PC-9 (cell line): ENCODE data around the gene SUMF1. TPM values are rescaled to one million over a fixed set of nuclear protein-coding genes. Genes with fewer than 3 reads are reported as not detected.

Experiments
- BruUV-seq: library from RNA; stranded (reverse); fragments of 400-500 nt; replicated peaks from 2 replicates; lab custom pipeline; 2021; lab: Mats Ljungman, UMichigan
- CTCF ChIA-PET: fragments of 300-600 bp; sonication (Branson Sonifier 250); formaldehyde crosslinking; loops from one replicate; lab custom pipeline; 2022; ENCODE audit warnings: antibody characterized with exemption; lab: Charles Lee
- POLR2A ChIA-PET: fragments of 300-600 bp; sonication (Branson Sonifier 250); formaldehyde crosslinking; loops from one replicate; lab custom pipeline; 2022; ENCODE audit warnings: antibody characterized with exemption; ENCODE audit not compliant: unreplicated experiment; lab: Charles Lee
- DNase-seq, 2 experiments: peaks; one replicate each; pipeline versions ENCODE4 v3.0.0 to v3.0.0-alpha.2; 2015 to 2022; ENCODE audit warnings: mixed read lengths in 1 of 2
- H2AFZ ChIP-seq: fragments of 200-600 bp; sonication (generic); 2 replicates; pipeline ENCODE4 v1.8.1; 2017; ENCODE audit warnings: antibody characterized with exemption
- H3F3A ChIP-seq: fragments of 200-600 bp; sonication (generic); 2 replicates; pipeline ENCODE4 v1.8.1; 2017; ENCODE audit warnings: antibody characterized with exemption, mild to moderate bottlenecking, low read depth; ENCODE audit not compliant: insufficient read depth
- H3K27ac ChIP-seq: fragments of 200-600 bp; sonication (generic); 2 replicates; pipeline ENCODE4 v1.6.1; 2016; ENCODE audit warnings: mixed run types
- H3K27me3 ChIP-seq: fragments of 200-600 bp; sonication (generic); 2 replicates; pipeline ENCODE4 v1.6.1; 2016; ENCODE audit warnings: low read depth, mixed run types; ENCODE audit not compliant: insufficient read depth
- H3K36me3 ChIP-seq: fragments of 200-600 bp; sonication (generic); 2 replicates; pipeline ENCODE4 v1.6.1; 2016; ENCODE audit warnings: low read depth, mixed run types
- H3K4me1 ChIP-seq: fragments of 200-600 bp; sonication (generic); replicated peaks from 2 replicates; pipeline ENCODE4 v1.6.1; 2016; ENCODE audit warnings: mixed run types; ENCODE audit not compliant: insufficient read depth
- H3K4me2 ChIP-seq: fragments of 200-600 bp; sonication (generic); 2 replicates; pipeline ENCODE4 v1.6.1; 2017; ENCODE audit warnings: mixed run types
- H3K4me3 ChIP-seq: fragments of 200-600 bp; sonication (generic); 2 replicates; pipeline ENCODE4 v1.6.1; 2016; ENCODE audit warnings: mixed run types
- H3K79me2 ChIP-seq: fragments of 200-600 bp; sonication (generic); 2 replicates; pipeline ENCODE4 v1.6.1; 2017; ENCODE audit warnings: low read depth, mixed run types
- H3K9me2 ChIP-seq: fragments of 200-600 bp; sonication (generic); 2 replicates; pipeline ENCODE4 v1.8.1; 2017; ENCODE audit warnings: mild to moderate bottlenecking; ENCODE audit not compliant: insufficient read depth
- H3K9me3 ChIP-seq: fragments of 200-600 bp; sonication (generic); 2 replicates; pipeline ENCODE4 v1.8.1; 2016; ENCODE audit warnings: low read depth; ENCODE audit not compliant: insufficient read depth
- H4K20me1 ChIP-seq: fragments of 200-600 bp; sonication (generic); 2 replicates; pipeline ENCODE4 v1.8.1; 2017; ENCODE audit not compliant: insufficient read depth
- EZH2 ChIP-seq: fragments of 200-600 bp; sonication (generic); IDR thresholded peaks from 2 replicates; pipeline ENCODE4 v1.8.0; 2017; ENCODE audit warnings: antibody characterized with exemption, low read depth
- intact Hi-C: fragments of 100-400 bp; cut with micrococcal nuclease; formaldehyde crosslinking; loops from one replicate; pipeline ENCODE4 v1.10.0; 2022; ENCODE audit not compliant: unreplicated experiment
- total RNA-seq: library from RNA; stranded (reverse); gene quantifications from 2 replicates; pipeline ENCODE4 v1.2.3, GENCODE V29; 2021
- TF ChIP-seq, protein P1 (sequence below): fragments of 200-600 bp; sonication (generic); conservative IDR thresholded peaks from 2 replicates; pipeline ENCODE4 v1.6.1; 2017; ENCODE audit warnings: mixed run types, antibody characterized with exemption, mild to moderate bottlenecking, moderate library complexity

Gene SUMF1
- total RNA-seq, 1 experiment from 2014 or later: 41.6 TPM

DNA sequence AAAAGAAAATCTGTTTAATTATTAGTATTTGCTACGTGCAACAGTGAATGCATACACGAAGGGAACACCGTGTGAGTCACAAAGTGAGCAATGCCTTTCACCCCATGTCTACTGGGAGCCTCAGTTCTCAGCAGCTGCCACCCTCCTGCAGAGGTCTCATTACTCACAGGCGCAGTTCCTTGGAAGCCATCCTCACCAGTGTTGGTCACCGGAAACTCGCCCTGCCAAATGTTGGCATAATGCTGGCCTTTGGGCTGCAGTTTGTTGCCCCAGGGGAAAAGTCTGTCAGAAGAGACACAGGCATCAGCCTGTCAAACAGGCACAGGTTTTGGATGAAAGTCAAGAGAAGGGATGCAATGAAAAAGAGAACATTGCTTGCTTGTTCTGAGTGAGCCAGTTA lies 50.1 kb downstream of the SUMF1 start:
- no TSS peak for BruUV-seq
- DNase-seq: peak; percentile 87 to 93

DNA sequence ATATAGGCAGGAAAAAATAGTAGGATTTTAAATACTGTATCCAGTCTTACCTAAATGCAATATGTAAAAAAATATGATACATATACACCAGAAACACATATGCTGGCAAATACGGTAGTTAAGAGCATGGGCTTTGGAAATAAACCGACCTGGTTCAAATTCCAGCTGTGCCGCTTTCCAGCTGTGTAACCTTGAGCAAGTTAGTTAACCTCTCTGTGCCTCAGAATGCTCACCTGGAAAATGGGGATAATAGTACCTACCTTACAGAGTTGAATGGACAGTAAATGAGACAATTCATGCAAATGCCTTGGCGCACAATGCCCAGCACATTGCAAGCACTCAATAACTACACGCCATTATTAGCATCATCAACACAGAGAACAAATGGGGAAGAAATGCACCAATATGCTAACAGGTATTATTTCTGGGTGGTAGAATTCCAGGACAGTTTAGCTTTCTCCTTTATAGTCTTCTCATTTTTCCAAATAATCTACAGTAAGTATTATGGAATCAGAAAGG lies 50.6 kb downstream of the SUMF1 start:
- Histone ChIP-seq H3K27ac (peak overlapping the region; percentile 44; the same call in 1 of the 2 replicates), H4K20me1 (no peaks in the 10 kb centered on the region; the same call in 1 of the 2 replicates), H3K4me3 (no peak overlapping the region), H3K79me2 (no peaks in the 10 kb centered on the region), H3K9me2 (no peaks in the 10 kb centered on the region), H2AFZ (no peak overlapping the region), H3K36me3 (no peaks in the 10 kb centered on the region; the same call in 1 of the 2 replicates), H3F3A (peaks cover 8% of the 10 kb centered on the region; the same call in 1 of the 2 replicates), H3K4me1 (peaks cover 30% of the 10 kb centered on the region), H3K27me3 (no peaks in the 10 kb centered on the region), H3K9me3 (no peaks in the 10 kb centered on the region), H3K4me2 (peak overlapping the region; percentile 38; the same call in 1 of the 2 replicates)
- DNase-seq: no peak
- CTCF ChIA-PET: no interaction called here
- intact Hi-C loops: loop anchor here (2.0 to 5.0 kb wide), 2 partner anchors 22 to 76 kb away; partner anchors contain the start of gene ITPR1
- POLR2A ChIA-PET: interaction anchor here (0.6 kb wide), 1 partner anchor 113 kb away, joined by 16 read pairs; the partner anchor contains the start of gene SETMAR
- TF ChIP-seq EZH2: no peak
- TF ChIP-seq, protein P1, sequence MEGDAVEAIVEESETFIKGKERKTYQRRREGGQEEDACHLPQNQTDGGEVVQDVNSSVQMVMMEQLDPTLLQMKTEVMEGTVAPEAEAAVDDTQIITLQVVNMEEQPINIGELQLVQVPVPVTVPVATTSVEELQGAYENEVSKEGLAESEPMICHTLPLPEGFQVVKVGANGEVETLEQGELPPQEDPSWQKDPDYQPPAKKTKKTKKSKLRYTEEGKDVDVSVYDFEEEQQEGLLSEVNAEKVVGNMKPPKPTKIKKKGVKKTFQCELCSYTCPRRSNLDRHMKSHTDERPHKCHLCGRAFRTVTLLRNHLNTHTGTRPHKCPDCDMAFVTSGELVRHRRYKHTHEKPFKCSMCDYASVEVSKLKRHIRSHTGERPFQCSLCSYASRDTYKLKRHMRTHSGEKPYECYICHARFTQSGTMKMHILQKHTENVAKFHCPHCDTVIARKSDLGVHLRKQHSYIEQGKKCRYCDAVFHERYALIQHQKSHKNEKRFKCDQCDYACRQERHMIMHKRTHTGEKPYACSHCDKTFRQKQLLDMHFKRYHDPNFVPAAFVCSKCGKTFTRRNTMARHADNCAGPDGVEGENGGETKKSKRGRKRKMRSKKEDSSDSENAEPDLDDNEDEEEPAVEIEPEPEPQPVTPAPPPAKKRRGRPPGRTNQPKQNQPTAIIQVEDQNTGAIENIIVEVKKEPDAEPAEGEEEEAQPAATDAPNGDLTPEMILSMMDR: no peak
- BruUV-seq: no TSS peak

More for the DNA sequence above, 50.1 kb downstream of the SUMF1 start:
- Histone ChIP-seq H3F3A (peaks cover 8% of the 10 kb centered on the region; the same call in 1 of the 2 replicates), H3K9me3 (no peaks in the 10 kb centered on the region), H4K20me1 (no peaks in the 10 kb centered on the region; the same call in 1 of the 2 replicates), H3K79me2 (no peaks in the 10 kb centered on the region), H2AFZ (no peak overlapping the region), H3K9me2 (no peaks in the 10 kb centered on the region), H3K27me3 (no peaks in the 10 kb centered on the region), H3K36me3 (no peaks in the 10 kb centered on the region; the same call in 1 of the 2 replicates), H3K4me2 (peak overlapping the region; percentile 38; the same call in 1 of the 2 replicates), H3K27ac (peak overlapping the region; percentile 44; the same call in 1 of the 2 replicates), H3K4me3 (no peak overlapping the region), H3K4me1 (peaks cover 30% of the 10 kb centered on the region)
- intact Hi-C loops: loop anchor here (2.0 to 5.0 kb wide), 2 partner anchors 22 to 75 kb away; partner anchors contain the start of gene ITPR1
- TF ChIP-seq, protein P1: no peak
- TF ChIP-seq EZH2: no peak
- ChIA-PET POLR2A (interaction anchor here (0.6 kb wide), 1 partner anchor 114 kb away, joined by 16 read pairs; the partner anchor contains the start of gene SETMAR), CTCF (no interaction called here)

DNA sequence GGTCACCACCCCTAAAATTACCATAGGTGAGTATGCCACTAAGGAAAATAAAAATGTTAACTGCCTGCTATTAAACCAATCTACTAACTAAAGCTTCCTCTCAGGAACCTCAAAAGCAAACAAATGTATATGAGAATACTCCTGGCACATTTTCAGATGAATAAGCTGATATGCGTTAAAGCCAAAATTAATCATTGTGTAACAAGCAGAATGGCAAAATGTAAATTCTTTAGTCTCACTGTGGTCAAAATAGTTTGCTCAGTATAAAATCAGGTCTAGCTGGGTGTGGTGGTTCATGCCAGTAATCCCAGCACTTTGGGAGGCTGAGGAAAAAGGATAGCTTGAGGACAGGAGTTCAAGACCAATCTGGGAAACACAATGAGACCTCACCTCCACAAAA lies 53.6 kb downstream of the SUMF1 start:
- Histone ChIP-seq H3K9me2 (no peaks in the 10 kb centered on the region), H3K27ac (no peak overlapping the region), H3K4me3 (no peak overlapping the region), H3F3A (peaks cover 8% of the 10 kb centered on the region; the same call in 1 of the 2 replicates), H3K27me3 (no peaks in the 10 kb centered on the region), H2AFZ (no peak overlapping the region), H4K20me1 (no peaks in the 10 kb centered on the region; the same call in 1 of the 2 replicates), H3K4me1 (peaks cover 22% of the 10 kb centered on the region), H3K4me2 (no peak overlapping the region), H3K79me2 (no peaks in the 10 kb centered on the region), H3K9me3 (no peaks in the 10 kb centered on the region), H3K36me3 (no peaks in the 10 kb centered on the region; the same call in 1 of the 2 replicates)
- peak in 1 of 2 experiments; percentile 73 for DNase-seq
- no TSS peak for BruUV-seq
- ChIA-PET POLR2A (interaction anchor here (0.6 to 0.7 kb wide), 2 partner anchors 80 to 111 kb away, joined by 4 to 11 read pairs; partner anchors contain the start of gene ITPR1), CTCF (no interaction called here)
- intact Hi-C loops: no loop called here
- TF ChIP-seq EZH2: no peak
- TF ChIP-seq, protein P1: no peak
